ENCODE data around the gene NKX3-2.

NKX3-2 gene

DNA sequence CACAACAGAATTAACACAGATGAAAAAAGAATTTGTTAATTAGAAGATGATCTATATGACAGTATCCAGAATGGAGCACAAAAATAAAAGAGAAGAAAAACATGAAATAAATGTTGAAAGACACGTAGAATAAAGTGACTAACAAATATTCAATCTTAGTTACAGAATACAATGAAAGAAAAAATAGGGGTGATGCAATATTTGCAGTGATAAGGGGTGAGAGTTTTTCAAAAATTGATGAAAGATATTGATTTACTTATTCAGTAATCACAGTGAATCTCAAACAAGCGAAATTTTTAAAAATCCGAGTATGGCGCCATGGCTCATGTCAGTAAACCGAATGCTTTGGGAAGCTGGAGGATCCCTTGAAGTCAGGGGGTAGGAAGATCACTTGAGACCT is 39.9 kb downstream of the NKX3-2 start:
- DNase-seq (ENCODE audit: low read depth), result no peak

DNA sequence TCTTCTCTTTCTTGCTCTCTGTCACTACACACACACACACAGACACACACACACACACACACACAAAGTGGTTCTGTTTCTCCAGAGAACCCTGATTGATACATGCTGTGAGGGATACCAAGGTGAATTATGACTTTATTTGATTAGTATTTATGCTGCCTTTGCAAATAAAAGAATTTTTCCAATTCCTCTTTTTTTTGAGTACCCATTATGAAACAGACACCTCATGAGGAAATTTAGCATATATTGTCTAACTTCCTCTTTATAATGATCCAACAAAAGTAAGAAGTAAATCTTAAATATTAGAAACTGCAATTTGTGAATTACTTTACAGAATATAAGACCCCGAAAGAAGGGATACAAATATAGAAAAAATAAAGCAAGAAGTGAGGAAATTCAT is 45.8 kb downstream of the NKX3-2 start:
- DNase-seq (ENCODE audit: low read depth), result no peak

DNA sequence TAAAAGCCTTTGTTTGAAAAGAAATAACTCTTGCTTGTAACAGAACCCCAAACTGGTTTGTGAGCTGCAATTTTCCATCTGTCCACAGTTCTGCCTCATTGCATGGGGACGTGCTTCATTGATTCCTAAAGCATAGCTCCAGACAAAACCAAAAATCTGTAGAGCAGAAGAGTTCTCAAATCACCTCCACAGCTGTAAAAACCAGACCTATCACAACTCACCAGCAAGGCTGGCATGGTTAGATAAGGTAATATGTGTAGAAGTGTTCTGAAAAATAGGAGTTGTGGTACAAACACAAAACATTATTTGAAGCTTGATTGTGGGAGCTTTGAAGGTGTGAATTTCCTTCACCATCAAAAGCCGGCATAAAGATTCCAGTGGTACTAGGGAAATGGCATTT is 47.7 kb downstream of the NKX3-2 start:
- DNase-seq (ENCODE audit: low read depth), result no peak

GRCh38 chr4:13495753-13496152 is 48.6 kb downstream of the NKX3-2 start:
- DNase-seq (ENCODE audit: low read depth), result no peak

GRCh38 chr4:13493793-13494192 is 50.5 kb downstream of the NKX3-2 start:
- no peak for DNase-seq (ENCODE audit: low read depth)

DNA sequence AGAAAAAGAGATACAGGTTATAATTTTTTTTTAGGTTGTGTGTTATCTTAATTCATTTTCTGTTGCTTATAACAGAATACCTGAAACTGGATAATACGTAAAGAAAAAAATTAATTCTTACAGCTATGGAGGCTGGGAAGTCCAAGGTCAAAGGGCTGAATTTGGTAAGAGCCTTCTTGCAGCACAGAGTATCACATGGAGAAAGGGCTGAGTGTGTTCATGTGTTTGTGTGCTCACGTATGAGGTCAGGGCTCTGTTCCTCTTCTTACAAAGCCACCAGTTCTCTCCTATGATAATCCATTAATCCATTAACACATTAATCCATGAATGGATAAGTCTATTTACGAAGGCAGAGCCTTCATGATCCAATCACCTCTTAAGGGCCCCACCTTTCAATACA is 51.6 kb downstream of the NKX3-2 start:
- no peak for DNase-seq (ENCODE audit: low read depth)
